Loucy (cell line): ENCODE data around the gene NXN.

Experiments
- H2AFZ ChIP-seq: fragments of 200-600 bp; sonication (generic); 2 replicates; pipeline ENCODE4 v1.6.0; 2016; ENCODE audit warnings: antibody characterized with exemption, mild to moderate bottlenecking, low read length, moderate library complexity
- H3F3A ChIP-seq: fragments of 200-600 bp; 2 replicates; pipeline ENCODE4 v1.6.0; 2016; ENCODE audit warnings: antibody characterized with exemption, low read depth, mild to moderate bottlenecking
- H3K27me3 ChIP-seq: fragments of 200-600 bp; sonication (generic); 2 replicates; pipeline ENCODE4 v1.6.1; 2014; ENCODE audit warnings: low read length, mild to moderate bottlenecking; ENCODE audit not compliant: insufficient read depth, poor library complexity, severe bottlenecking
- H3K36me3 ChIP-seq: fragments of 200-600 bp; sonication (generic); 2 replicates; pipeline ENCODE4 v1.6.1; 2016; ENCODE audit warnings: low read length; ENCODE audit not compliant: insufficient read depth
- H3K4me1 ChIP-seq: fragments of 200-600 bp; sonication (generic); 2 replicates; pipeline ENCODE4 v1.5.1; 2014; ENCODE audit warnings: low read length, mild to moderate bottlenecking; ENCODE audit not compliant: insufficient read depth, poor library complexity, severe bottlenecking
- H3K4me2 ChIP-seq: fragments of 200-600 bp; sonication (generic); 2 replicates; pipeline ENCODE4 v1.6.0; 2014; ENCODE audit warnings: antibody characterized with exemption, low read length, low read depth, mild to moderate bottlenecking; ENCODE audit not compliant: poor library complexity, severe bottlenecking
- H3K4me3 ChIP-seq: fragments of 200-600 bp; sonication (generic); 2 replicates; pipeline ENCODE4 v1.5.1; 2014; ENCODE audit warnings: low read length, mild to moderate bottlenecking, mixed read lengths; ENCODE audit not compliant: poor library complexity, severe bottlenecking
- H3K79me2 ChIP-seq: fragments of 200-600 bp; sonication (generic); 2 replicates; pipeline ENCODE4 v1.6.1; 2014; ENCODE audit warnings: low read length; ENCODE audit not compliant: insufficient read depth
- H3K9ac ChIP-seq: fragments of 200-600 bp; sonication (generic); 2 replicates; pipeline ENCODE4 v1.6.0; 2014; ENCODE audit warnings: mild to moderate bottlenecking, low read depth, low read length, moderate library complexity; ENCODE audit not compliant: poor library complexity, severe bottlenecking
- H3K9me2 ChIP-seq: fragments of 200-600 bp; sonication (generic); replicated peaks from 2 replicates; pipeline ENCODE4 v1.6.1; 2016; ENCODE audit warnings: low read depth, low read length, mixed read lengths
- H3K9me3 ChIP-seq: fragments of 200-600 bp; sonication (generic); 2 replicates; pipeline ENCODE4 v1.6.1; 2014; ENCODE audit warnings: mild to moderate bottlenecking, antibody characterized with exemption, low read length, low read depth; ENCODE audit not compliant: insufficient read depth
- H4K20me1 ChIP-seq: fragments of 200-600 bp; sonication (generic); 2 replicates; pipeline ENCODE4 v1.6.0; 2014; ENCODE audit warnings: antibody characterized with exemption, low read length, mild to moderate bottlenecking; ENCODE audit not compliant: insufficient read depth, poor library complexity, severe bottlenecking
- EZH2phosphoT487 ChIP-seq: fragments of 200-600 bp; IDR thresholded peaks from 2 replicates; pipeline ENCODE4 v1.6.1; 2018; ENCODE audit warnings: antibody characterized with exemption, mild to moderate bottlenecking, moderate library complexity, borderline replicate concordance
- TF ChIP-seq, protein P1 (sequence below): fragments of 200-600 bp; sonication (generic); conservative IDR thresholded peaks from 2 replicates; pipeline ENCODE4 v1.5.1; 2014; ENCODE audit warnings: mild to moderate bottlenecking, antibody characterized with exemption, low read length

The NXN gene

DNA sequence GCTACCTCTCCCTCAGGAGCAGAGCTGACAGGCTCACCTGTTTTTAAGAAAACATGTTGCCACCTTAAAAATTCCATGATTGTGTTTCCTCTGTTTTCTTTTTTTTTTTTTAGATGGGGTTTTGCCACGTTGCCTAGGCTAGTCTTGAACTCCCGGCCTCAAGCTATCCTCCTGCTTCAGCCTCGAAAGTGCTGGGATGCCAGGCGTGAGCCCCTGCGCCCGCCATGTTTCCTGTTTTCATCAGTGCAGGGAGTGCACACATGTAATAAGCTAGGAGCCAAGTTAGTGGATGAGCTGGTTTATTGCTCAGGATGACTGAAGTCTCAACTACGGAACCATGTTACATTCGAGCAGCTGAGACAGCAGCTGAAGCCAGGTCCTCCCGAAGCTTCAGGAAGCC is 183.9 kb downstream of the NXN start:
- Histone ChIP-seq H3K79me2 (no peaks in the 10 kb centered on the region), H3K4me1 (no peaks in the 10 kb centered on the region), H3K36me3 (peaks cover 5% of the 10 kb centered on the region; the same call in 1 of the 2 replicates), H3K9ac (no peak overlapping the region), H2AFZ (no peak overlapping the region), H3K4me3 (no peak overlapping the region), H3F3A (no peaks in the 10 kb centered on the region), H3K9me3 (no peaks in the 10 kb centered on the region; the same call in 1 of the 2 replicates), H4K20me1 (no peaks in the 10 kb centered on the region), H3K9me2 (no peaks in the 10 kb centered on the region), H3K27me3 (no peaks in the 10 kb centered on the region), H3K4me2 (no peak overlapping the region)
- TF ChIP-seq EZH2phosphoT487, result no peak
- TF ChIP-seq, protein P1, sequence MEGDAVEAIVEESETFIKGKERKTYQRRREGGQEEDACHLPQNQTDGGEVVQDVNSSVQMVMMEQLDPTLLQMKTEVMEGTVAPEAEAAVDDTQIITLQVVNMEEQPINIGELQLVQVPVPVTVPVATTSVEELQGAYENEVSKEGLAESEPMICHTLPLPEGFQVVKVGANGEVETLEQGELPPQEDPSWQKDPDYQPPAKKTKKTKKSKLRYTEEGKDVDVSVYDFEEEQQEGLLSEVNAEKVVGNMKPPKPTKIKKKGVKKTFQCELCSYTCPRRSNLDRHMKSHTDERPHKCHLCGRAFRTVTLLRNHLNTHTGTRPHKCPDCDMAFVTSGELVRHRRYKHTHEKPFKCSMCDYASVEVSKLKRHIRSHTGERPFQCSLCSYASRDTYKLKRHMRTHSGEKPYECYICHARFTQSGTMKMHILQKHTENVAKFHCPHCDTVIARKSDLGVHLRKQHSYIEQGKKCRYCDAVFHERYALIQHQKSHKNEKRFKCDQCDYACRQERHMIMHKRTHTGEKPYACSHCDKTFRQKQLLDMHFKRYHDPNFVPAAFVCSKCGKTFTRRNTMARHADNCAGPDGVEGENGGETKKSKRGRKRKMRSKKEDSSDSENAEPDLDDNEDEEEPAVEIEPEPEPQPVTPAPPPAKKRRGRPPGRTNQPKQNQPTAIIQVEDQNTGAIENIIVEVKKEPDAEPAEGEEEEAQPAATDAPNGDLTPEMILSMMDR, result no peak

DNA sequence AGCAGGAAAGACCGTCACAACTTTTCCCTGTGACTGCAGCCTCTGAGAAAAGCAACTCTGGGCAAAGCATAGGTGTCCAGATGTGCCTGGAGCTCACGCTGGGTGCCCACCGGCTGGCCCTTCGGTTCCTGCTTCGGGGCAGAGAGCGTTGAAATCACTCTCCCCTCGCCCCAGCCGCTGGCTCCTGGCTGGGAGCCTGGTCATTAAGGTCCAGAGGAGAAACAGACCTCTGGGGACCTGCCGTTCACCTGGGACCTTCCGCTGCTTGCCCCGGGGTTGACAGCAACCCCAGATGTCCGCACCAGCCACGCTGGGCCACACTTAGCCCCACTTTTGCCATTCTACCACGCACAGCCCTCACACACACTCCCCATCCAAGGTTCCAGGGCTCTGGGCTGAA is 184.3 kb downstream of the NXN start:
- H3K9ac ChIP-seq, result no peak overlapping the region
- no peak overlapping the region for H3K4me3 ChIP-seq
- H3K4me1 ChIP-seq, result no peaks in the 10 kb centered on the region

DNA sequence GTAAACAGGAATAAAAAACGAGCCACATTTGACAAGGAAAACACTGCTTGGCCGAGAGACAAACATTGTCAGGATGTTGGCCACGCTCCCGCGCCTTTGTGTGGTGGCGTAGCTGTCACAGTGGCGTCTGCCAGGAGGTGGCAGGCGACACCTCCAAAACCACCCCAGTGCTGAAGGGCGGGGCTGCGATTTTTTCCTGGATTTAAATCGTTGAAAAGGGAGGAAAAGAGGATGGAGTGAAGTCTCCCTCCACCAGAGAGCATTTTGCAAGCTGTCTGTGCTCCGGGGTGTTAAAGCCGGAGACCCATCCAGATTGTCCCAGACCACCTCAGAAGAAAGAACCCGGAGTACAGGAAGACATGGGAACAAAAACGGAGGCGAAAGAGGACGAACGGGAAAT is 184.7 kb downstream of the NXN start:
- no peak overlapping the region for H2AFZ ChIP-seq
- H3K4me2 ChIP-seq, result no peak overlapping the region
- H3K9me3 ChIP-seq, result no peaks in the 10 kb centered on the region; the same call in 1 of the 2 replicates
- no peak overlapping the region for H3K4me3 ChIP-seq
- H3K36me3 ChIP-seq, result peaks cover 5% of the 10 kb centered on the region; the same call in 1 of the 2 replicates
- H3K79me2 ChIP-seq, result no peaks in the 10 kb centered on the region
- H3K9ac ChIP-seq, result no peak overlapping the region
- H3K4me1 ChIP-seq, result no peaks in the 10 kb centered on the region
- H3K27me3 ChIP-seq, result no peaks in the 10 kb centered on the region
- H4K20me1 ChIP-seq, result no peaks in the 10 kb centered on the region
- no peaks in the 10 kb centered on the region for H3K9me2 ChIP-seq
- TF ChIP-seq, protein P1, result no peak
- TF ChIP-seq EZH2phosphoT487, result no peak
- H3F3A ChIP-seq, result no peaks in the 10 kb centered on the region

More for the DNA sequence above, 184.3 kb downstream of the NXN start:
- Histone ChIP-seq H4K20me1 (no peaks in the 10 kb centered on the region), H3K36me3 (peaks cover 5% of the 10 kb centered on the region; the same call in 1 of the 2 replicates), H3K9me3 (no peaks in the 10 kb centered on the region; the same call in 1 of the 2 replicates), H3K4me2 (no peak overlapping the region), H3K9me2 (no peaks in the 10 kb centered on the region), H2AFZ (no peak overlapping the region), H3K27me3 (no peaks in the 10 kb centered on the region), H3K79me2 (no peaks in the 10 kb centered on the region), H3F3A (no peaks in the 10 kb centered on the region)
- TF ChIP-seq EZH2phosphoT487, result no peak
- TF ChIP-seq, protein P1, result no peak
